C4-2B (cell line): ENCODE data around the gene COP1.

Source experiments
- H3K27ac ChIP-seq: fragments of 450-650 bp; 2 replicates; pipeline ENCODE4 v1.5.1; 2017
- CTCF ChIP-seq: fragments of 450-650 bp; conservative IDR thresholded peaks from 2 replicates; pipeline ENCODE4 v1.5.1; 2017; ENCODE audit warnings: mild to moderate bottlenecking
- ZFX ChIP-seq: fragments of 450-650 bp; IDR thresholded peaks from 2 replicates; pipeline ENCODE4 v1.6.1; 2017

Gene COP1

GRCh38 chr1:176134666-176135065 is 72.4 kb downstream of the COP1 start:
- no peak overlapping the region for H3K27ac ChIP-seq
- TF ChIP-seq CTCF (no peak), ZFX (no peak)

DNA sequence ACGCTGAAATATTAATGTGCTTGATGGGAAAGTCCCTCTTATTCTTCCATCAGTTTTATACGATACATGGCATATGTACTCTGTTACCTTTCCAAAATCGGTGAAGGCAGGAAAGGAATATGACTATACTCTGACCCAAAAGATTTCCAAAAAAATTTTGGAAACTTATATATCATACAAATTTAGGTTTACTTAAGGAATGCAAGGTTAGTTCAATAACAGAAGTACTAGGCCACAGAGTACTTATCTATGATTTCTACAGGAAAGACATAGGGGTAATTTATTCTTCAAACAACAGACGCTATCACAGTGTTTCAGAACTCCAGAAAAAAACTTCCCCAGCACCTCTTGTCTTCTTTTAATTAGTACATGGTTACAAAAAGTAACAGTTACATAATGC is 84.8 kb downstream of the COP1 start:
- no peak for TF ChIP-seq ZFX
- no peak for TF ChIP-seq CTCF

GRCh38 chr1:176119549-176119948 is 87.5 kb downstream of the COP1 start:
- TF ChIP-seq CTCF (peak; percentile 60), ZFX (no peak)
- H3K27ac ChIP-seq: no peak overlapping the region

More for the DNA sequence above, 84.8 kb downstream of the COP1 start:
- no peak overlapping the region for H3K27ac ChIP-seq

DNA sequence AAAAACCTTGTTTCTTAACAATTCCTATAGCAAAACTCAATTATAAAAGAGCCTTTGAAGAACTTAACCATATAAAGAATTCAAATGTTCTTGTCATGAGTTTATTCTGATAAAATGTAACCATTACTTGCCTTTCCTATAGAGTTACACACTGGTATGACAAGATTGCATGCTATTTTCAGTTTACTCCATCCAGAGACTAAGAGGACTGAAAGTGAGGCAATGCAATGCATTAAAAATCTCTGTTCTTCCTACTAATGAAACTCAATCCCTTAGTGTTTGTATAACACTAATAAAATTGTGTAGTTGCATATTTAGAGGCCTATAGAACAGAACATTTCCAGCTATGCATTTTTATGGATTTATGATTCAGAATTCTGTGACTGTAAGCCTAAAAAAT is 88.1 kb downstream of the COP1 start:
- no peak overlapping the region for H3K27ac ChIP-seq
- TF ChIP-seq CTCF (no peak), ZFX (no peak)

GRCh38 chr1:176111835-176112234 is 95.3 kb downstream of the COP1 start:
- no peak overlapping the region for H3K27ac ChIP-seq
- TF ChIP-seq CTCF (no peak), ZFX (no peak)

DNA sequence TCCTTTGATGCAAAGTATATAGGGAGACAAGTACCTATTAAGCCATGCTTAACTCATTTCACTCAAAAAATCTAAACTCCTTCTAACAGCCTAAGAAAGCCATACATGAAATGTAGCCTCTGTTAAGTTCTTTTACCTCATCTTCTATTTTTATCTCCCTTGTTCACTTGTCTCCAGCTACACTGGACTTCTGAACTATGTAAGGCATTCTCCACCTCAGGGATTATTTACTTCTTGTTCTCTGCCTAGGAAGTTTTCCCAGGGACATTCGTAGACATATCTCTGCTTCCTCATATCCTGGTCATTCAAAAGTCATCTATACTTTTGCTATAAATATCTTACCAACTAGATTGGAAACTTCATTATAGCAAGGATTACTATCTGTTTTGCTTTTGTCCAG is 96.9 kb downstream of the COP1 start:
- no peak overlapping the region for H3K27ac ChIP-seq
- TF ChIP-seq ZFX (no peak), CTCF (no peak)

GRCh38 chr1:176102768-176103350 is 104.2 kb downstream of the COP1 start:
- no peak for TF ChIP-seq CTCF
- no peak for TF ChIP-seq ZFX
- no peak overlapping the region for H3K27ac ChIP-seq
